HEK293 (cell line): ENCODE measurements around the gene UCP3.

Source experiments
- CTCF ChIP-seq: fragments of 450-650 bp; formaldehyde crosslinking; IDR thresholded peaks from 2 replicates; pipeline ENCODE4 v1.5.1; 2016; ENCODE audit warnings: missing biosample characterization, missing genetic modification characterization
- ELK4 ChIP-seq: IDR thresholded peaks from 2 replicates; pipeline ENCODE4 v1.6.1; 2011; ENCODE audit warnings: mild to moderate bottlenecking, low read depth, low read length, borderline replicate concordance
- HOXA7 ChIP-seq: sonication (generic); formaldehyde crosslinking; IDR thresholded peaks from 2 replicates; pipeline ENCODE4 v1.8.1; 2022; ENCODE audit warnings: missing genetic modification reagents, borderline replicate concordance
- ZBTB48 ChIP-seq: fragments of 450-650 bp; formaldehyde crosslinking; IDR thresholded peaks from 2 replicates; pipeline ENCODE4 v1.5.1; 2016; ENCODE audit warnings: missing biosample characterization, missing genetic modification characterization
- ZFP37 ChIP-seq: fragments of 450-650 bp; formaldehyde crosslinking; IDR thresholded peaks from 2 replicates; pipeline ENCODE4 v1.5.1; 2016; ENCODE audit warnings: missing biosample characterization, missing genetic modification characterization
- ZNF138 ChIP-seq: fragments of 450-650 bp; formaldehyde crosslinking; IDR thresholded peaks from 2 replicates; pipeline ENCODE4 v1.5.1; 2016; ENCODE audit warnings: missing biosample characterization, missing genetic modification characterization, borderline replicate concordance
- ZNF23 ChIP-seq: fragments of 450-650 bp; formaldehyde crosslinking; IDR thresholded peaks from 2 replicates; pipeline ENCODE4 v1.5.1; 2016; ENCODE audit warnings: missing biosample characterization, missing genetic modification characterization, borderline replicate concordance
- ZNF707 ChIP-seq: fragments of 450-650 bp; formaldehyde crosslinking; IDR thresholded peaks from 2 replicates; pipeline ENCODE4 v1.5.1; 2016; ENCODE audit warnings: missing biosample characterization, missing genetic modification characterization
- ZNF791 ChIP-seq: fragments of 450-650 bp; formaldehyde crosslinking; IDR thresholded peaks from 2 replicates; pipeline ENCODE4 v1.5.1; 2016; ENCODE audit warnings: missing biosample characterization, missing genetic modification characterization

- TF ChIP-seq CTCF (tag by site-specific recombination) = no peak
- TF ChIP-seq ZNF791 = no peak
- TF ChIP-seq ZBTB48 (tag by site-specific recombination) = no peak
- no peak for TF ChIP-seq HOXA7 (CRISPR knock-in tag)
- TF ChIP-seq ZNF23 (tag by site-specific recombination) = no peak
- TF ChIP-seq ZFP37 (tag by site-specific recombination) = no peak
- TF ChIP-seq ELK4 = no peak
- no peak for TF ChIP-seq ZNF138 (tag by site-specific recombination)
- TF ChIP-seq ZNF707 (tag by site-specific recombination) = no peak
Observed at GRCh38 chr11:74022546-74022945, 13.7 kb upstream of the UCP3 start.
